NCI-H2227 (cell line): ENCODE results near the gene KIRREL3.
"Not testable (repeated sequence)": the region's sequence is repeated elsewhere in the genome, so short reads cannot be mapped to it uniquely, and the experiment has no call there.

Source experiments
- DNase-seq: peaks from one replicate; lab custom pipeline; 2025; ENCODE audit not compliant: unreplicated experiment; lab: John Stamatoyannopoulos, UW

The KIRREL3 gene

DNA sequence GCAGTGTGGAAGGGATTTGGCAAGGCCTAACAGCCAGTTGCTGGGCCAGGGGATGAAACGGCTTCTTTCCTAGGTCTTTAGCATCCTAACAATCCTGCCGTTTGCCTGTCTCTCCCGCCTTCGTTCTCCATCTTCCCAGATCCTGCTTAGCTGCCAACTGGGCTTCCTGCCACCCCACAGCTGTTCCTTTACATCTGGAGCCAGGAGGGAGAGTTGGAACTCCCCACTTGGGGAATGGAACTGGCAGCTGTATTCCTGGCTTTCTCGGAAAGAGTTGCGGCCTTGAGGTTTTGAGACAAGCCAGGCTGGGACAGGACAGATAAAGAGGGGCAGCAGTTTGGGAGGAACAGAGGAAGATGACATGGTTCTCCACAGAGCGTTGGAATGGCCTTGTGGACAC lies 585.4 kb downstream of the KIRREL3 start:
- no peak for DNase-seq

DNA sequence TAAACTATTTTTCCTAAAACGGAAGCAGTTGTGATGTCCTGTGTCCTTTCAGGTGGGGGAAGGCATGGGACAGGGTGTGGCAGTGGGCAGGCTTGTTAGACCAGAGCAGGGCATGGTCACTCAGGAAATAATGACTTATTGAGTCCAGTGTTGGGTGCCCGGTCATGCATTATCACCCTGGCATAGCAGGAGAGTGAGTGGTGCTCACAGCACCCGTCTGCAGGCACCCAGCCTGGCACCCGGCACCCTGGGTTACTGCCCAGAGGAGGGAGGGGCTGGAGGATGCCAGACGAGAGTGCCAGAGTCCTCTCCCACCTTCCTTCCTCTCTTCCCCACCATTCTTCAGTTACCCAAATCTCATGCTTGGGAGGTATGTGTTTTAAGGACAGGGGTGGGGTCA lies 586.0 kb downstream of the KIRREL3 start:
- no peak for DNase-seq

DNA sequence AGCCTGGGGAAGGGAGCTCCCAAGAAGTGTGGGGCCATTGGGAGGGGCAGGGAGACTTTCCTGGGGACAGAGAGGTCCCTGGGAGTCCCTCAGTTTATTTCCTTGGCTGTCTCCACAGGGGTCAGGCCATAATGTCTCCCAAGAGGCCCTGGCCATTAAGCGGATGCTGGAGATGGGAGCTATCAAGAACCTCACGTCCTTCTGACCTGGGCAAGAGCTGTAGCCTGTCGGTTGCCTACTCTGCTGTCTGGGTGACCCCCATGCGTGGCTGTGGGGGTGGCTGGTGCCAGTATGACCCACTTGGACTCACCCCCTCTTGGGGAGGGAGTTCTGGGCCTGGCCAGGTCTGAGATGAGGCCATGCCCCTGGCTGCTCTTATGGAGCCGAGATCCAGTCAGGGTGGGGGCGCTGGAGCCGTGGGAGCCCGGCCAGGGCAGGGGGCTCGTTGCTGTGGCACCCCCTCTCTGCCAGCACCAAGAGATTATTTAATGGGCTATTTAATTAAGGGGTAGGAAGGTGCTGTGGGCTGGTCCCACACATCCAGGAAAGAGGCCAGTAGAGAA lies 586.6 kb downstream of the KIRREL3 start:
- no peak for DNase-seq

DNA sequence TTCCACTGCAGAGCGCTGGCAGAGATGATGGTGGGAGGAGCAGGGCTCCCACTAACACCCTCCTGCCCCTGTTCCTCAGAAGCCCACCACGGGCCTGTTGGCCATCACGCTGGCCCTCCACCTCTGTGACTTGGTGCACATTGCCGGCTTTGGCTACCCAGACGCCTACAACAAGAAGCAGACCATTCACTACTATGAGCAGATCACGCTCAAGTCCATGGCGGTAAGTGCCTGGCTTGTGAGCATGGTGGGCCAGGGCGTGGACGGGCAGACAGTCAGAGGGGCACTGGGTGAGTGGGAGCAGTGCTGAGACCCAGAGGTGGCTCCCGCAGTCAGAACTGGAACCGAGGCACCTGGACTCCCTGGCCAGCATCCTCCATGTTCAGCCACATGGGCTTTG lies 587.1 kb downstream of the KIRREL3 start:
- DNase-seq: no peak

DNA sequence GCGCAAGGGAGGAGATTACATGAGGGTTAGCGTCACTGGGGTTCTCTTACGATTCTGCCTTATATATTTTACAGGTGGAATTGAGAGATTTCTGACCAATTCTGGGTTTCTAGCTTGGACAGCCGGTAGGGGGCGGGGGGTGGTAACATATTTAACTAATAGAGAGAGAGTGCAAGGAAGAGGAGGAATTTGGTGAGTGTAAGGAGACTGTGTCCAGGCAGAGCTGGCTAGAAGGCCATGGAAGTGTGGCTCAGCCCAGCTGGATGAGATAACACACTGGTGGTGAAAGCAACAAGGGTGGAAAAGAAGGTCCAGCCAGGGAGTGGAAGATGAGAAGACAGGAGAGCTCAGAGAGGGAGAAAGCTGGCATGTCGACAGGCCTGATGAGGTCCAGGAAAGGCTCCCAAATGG lies 588.6 kb downstream of the KIRREL3 start:
- DNase-seq: no peak

DNA sequence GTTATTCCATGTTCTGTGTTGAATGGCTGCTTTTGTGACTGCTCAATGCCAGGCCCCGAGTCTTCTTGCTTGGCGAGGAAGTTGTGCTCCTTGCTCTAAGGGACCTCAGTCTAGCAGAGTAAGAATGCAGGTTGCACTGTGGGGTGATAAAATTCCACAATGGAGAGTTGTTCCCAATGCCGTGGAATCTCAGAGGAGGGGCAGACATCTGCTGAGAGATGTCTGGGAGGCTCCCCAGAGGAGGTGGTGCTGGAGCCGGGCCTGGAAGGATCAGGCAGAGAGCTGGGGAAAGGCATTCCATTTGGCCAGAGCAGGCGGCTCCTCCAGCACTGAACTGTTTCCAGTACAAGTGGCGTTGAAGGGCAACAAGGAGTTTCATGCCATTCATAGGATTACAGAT lies 589.9 kb downstream of the KIRREL3 start:
- no peak for DNase-seq

DNA sequence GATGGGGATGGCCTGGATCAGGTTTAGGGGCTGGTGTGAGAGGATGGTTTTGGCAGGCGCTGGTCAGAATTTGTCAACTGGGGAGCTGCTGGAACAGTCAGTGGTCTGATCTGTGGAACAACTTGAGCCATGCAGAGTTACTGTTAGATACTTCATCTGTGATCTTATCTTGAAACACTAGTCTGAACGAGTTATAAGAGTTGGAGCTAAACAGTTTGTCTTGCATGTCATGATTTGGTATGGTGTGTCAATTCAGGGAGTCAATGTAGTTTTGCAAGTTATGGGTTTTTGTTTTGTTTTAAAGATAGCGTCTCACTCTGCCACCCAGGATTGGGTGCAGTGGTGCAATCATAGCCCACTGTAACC lies 591.0 kb downstream of the KIRREL3 start:
- DNase-seq: no peak

DNA sequence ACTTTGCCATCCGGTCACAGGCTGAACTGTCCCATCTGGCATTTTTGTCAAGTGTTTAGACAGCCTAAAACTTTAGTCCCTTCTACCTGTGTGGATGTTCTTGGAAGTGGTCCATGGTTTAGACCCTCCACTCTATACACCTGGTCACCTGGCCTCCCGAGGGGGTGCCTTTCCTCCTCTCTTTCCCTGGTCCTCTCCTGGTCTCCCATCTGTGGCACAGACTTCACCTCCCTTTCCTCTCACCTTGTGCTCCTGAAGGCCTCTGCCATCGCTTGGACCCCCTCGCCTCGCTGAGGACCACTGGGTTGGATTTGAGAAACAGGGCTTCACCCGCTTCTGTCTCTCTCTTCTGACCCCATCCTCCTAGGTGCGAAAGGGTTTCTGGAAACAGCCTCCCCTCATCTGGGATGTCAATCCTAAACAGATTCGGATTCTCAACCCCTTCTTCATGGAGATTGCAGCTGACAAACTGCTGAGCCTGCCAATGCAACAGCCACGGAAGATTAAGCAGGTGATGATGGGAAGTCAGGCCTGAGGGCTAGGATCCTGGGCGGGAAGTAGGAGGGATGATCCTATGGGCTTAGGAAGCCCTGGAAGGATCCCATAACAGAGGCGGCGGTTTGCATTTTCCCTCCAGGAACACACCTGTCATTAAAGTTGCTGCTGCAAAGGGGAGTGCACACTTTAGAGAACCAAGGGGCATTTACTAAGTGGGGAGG lies 591.5 kb downstream of the KIRREL3 start:
- DNase-seq: no peak

DNA sequence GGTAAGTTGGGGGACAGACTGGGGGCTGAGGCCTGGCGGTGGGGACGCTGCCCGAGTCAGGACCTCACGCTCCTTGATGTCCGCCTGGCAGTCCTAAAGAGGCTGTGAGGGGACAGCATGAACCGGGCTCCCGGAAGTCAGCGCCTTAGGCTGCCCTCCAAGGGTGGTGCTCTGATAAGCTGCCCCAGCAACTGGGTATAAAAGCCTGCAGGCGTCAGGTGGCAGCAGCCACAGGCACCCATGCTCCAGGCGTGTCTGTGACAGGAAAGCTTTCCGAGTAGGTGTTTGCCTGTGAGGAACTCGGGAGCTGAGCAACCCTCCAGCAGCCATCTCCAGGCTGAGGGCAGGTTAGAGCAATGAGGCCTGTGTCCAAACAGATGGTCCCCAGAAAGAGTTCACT lies 592.1 kb downstream of the KIRREL3 start:
- DNase-seq: no peak

DNA sequence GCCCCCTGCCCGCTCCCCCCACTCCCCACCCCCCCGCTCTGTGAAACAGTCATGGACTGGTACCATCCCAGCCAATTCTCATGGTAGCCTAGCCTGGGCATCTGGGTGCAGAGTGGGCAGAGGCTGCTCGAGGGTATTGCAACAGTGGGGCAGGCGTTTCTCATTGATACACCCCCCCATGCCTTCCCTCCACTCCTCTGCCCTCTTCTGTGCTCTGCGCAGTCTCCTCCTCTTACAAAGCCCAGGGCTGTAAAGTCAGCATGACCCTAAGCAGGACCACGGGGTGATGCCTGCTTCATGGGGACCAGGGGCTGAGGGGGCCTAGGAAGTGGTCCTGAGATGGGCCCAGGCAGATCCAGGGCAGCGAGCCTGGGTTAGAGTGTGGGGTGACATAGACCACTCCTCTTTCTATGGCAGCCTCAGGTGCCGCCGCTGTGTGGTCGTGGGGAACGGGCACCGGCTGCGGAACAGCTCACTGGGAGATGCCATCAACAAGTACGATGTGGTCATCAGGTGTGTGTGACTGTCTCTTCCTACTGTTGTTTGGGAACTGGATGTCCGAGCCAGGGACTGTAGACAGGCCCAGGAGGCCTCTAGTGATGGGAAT lies 592.8 kb downstream of the KIRREL3 start:
- DNase-seq: no peak

DNA sequence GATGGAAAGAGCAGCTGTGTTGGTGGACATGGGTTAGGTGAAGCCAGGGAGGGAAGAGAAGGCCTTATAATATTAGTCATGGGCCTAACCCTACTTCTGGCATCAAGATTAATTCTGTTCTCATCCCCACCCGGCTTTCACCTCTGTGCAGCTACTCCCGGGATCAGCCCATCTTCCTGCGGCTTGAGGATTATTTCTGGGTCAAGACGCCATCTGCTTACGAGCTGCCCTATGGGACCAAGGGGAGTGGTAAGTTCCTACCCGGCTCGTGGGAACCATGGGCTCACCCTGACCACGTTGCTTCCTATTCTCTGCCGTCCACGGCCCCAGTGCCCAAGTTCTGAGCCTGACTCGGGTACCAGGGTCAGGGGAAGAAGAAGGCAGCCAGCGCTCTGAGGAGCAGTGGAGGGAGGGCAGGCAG lies 593.5 kb downstream of the KIRREL3 start:
- DNase-seq: no peak

DNA sequence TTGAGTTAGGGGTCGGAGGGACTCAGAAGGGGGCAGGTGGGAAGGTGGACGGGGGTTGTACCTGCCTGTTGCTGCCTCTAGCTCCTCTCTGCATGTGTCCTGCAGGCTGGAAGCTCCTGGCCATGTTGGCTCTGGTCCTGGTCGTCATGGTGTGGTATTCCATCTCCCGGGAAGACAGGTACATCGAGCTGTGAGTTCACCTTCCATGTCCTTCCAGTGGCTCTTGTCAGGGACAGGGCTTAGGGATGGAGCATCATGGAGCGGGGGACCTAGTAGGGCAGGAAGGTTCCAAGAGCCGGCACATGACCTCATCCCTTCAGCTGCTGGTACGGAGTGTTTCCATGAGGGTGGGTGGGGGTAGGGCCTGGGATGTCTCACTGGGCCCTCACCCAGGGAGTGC lies 594.2 kb downstream of the KIRREL3 start:
- no peak for DNase-seq

DNA sequence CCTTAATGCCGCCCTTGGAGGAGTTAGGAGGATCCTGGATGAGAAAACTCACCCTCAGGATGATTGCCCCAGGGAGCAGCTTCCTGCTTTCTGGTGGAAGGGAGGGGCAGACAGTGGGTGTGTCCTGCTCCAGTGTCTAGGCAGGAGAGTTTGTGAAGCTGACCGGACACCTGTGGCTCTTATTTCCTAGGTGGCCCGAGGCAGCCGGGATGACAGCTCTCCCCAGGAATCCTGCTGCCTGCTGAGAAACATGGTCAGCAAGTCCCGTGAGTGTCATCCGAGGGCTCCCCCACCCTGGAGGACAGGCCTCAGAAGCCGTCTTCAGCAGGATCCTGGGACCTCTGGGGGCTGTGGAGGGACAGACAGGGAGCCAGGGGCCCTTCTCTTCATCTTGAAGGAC lies 594.7 kb downstream of the KIRREL3 start:
- DNase-seq: no peak

DNA sequence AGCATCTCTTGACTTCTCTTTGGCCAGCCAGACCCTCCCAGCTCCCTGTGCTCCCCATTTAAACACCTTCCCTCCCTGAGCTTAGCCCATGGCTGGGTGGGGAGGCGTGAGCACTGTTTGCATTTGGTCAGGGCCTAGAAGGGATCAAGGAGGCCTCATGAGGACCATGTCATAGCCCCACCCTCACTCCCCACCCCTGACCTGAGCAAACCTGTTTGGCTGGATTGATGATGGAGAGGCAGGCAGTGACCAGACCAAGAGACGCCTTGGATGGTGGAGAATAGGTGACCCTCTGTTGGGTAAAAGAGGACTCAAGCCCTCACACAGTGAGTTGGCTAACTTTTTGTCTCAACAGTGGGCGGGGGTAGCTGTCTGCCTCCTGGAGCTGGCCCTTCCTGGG lies 595.2 kb downstream of the KIRREL3 start:
- no peak for DNase-seq

DNA sequence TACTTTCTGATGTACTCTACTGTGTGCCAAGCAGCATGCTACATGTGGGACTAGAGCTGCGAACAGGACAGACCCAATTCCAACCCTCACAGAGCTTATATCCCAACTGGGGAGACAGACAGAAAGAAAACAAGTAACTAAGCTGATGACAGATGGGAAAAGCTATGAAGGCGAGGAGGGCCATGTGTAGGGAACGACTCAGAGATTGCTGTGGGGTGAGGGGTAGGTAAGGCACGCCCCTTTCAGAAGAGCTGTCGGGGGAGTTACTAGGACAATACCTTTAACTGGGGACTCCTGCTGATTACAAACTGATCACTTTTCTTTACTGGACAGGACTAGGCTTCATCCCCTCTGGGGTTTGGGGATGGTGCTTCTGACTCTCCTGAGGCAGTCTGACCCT lies 596.2 kb downstream of the KIRREL3 start:
- DNase-seq: no peak

DNA sequence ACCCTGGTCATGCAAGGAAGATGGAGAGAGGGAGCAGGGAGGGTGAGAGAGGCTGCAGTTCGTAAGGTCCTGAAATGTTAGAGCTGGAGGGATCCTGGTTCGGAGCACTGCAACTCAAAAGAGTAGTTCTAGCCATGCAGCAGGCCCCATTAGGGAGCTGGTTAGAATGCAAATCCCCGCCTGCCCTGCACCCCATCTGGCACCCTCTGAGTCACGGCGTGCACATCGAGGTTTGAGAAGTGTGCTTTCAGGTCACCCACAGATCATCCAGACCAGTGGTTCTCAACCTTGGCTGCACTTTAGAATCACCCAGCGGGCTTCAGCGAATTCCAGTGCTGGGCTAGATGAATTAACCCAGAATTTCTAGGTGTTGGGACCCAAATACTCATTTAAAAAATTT lies 596.9 kb downstream of the KIRREL3 start:
- DNase-seq: no peak

DNA sequence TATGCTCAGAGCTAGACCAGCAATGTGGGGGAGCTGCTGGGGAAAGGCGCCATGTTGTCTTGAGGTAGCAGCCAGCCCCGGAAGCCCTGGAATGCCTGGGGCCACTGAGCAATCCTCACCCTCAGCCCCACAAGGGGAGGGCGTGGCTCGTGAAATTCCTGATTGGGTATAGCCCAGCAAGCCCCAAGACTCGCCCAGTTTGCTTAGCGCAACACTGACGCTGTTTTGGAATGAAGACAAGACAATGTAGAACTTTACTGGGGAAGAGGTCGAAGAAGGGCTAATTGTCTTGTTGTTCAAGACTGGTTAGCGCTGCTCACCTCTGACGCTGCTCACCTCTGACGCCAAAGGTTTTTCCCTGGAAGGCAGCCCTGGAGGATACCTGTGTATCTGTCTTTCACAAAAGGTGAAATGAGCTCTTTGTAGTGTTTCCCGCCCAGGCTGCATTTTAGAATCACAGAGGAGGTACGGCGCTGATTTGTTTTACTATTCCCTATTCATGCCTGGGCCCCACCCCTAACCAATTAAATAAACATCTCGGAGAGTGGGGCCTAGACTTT lies 597.5 kb downstream of the KIRREL3 start:
- no peak for DNase-seq

DNA sequence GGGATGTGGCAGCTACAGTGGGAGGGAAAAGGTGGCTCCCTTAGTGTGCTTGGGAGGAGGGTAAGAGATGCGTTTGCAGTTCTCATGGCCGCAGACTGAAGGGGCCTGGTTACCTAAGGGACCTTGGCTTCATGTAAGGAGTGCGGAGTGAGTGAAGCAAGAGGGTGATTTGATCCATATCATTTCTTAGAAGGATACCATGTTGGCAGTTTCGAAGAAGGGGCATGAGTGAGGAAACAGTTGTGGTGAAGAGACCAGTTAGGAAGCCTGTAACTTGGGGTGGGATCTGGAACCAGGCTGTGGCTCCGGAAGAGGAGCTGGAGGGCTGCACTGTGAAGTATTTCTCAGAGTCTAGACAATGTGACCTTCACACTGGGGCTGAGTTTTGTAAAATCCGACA lies 600.1 kb downstream of the KIRREL3 start:
- no peak for DNase-seq

DNA sequence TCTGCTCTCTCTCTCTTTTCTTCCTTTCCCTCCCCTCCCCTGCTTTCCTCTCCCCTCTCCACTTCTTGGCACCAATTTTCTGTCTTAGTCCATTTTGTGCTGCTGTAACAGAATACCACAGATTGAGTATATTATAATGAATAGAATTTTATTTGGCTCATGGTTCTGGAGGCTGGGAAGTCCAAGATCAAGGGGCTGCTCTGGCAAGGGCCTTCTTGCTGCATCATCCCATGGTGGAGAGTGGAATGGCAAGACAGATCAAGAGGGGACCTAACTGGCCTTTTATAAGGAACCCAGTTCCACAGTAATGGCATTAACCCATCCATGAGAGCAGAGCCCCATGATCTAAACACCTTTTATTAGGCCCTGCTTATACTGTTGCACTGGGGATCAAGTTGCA lies 600.6 kb downstream of the KIRREL3 start:
- DNase-seq: no peak

DNA sequence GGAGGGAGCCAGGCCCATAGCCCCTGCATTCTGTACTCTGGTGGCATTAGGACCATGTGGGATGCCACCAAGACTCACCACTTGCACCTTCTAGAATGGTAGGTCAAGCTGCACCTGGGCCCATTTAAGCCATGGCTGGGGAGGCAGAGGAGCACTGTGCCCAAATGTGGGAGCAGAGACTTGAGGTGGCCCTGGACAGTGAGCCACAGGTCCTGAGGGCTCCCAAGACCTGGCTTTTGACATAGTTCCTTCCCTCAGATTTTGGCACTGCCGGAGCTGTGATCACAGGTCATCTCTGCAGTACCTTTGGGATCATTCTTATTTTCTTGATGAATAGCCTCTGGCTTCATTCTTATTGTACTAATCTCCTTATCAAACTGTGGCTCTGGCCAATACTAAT lies 601.8 kb downstream of the KIRREL3 start:
- DNase-seq: no peak

DNA sequence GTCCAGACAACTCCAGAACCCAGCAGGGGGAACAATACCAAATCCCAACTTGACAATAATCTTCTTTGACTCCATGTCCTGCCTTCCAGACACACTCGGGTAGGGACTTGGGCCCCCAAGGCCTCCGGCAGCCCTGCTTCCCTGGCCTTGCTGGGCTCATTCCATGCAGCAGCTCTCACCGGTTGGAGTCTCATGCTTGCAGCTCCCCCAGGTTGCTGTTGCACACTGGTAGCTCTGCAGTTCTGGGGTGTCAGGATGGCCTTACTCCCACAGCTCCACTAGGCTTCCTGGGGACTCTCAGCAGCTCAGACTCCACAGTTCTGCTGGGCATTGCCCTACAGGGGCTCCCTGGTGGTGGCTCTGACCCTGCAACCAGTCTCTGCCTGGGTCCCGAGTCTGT lies 602.3 kb downstream of the KIRREL3 start:
- DNase-seq: no peak

DNA sequence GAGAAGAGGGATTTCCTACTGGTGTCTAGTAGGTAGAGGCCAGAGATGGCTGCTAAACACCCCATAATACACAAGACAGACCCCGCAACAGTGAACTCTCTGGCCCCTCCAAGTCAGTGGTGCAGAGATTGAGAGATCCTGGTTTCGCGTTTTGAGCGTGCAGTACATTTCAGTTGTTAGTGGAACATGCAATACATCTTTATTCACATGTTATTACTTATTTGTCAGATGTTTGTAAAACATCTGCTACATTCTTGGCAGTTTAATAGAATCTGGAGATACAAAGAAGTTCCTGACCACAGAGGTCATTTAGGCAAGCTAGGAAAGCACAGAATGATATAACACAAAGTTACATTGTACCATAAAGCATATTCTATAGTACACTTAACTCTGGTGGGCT lies 603.6 kb downstream of the KIRREL3 start:
- no peak for DNase-seq

DNA sequence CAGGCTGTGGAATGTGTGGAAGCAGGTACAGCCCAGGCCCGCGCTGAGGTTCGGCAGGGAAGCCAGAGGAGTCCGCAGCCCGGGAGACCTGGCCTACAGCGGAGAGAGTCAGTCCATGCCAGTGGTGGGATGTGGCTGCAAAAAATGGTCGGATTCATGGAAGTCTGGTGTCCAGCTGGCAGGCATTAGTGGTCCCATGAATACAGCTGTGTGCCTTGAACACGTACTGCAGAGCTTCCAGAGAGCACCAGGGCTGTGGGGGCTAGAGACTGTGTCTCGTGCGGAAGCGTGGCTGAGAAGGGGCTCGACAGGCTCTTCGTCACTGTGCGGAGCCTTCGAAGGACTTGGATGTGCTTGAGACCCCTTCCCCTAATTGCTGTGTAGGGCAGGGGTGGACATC lies 604.3 kb downstream of the KIRREL3 start:
- not testable (repeated sequence) for DNase-seq
